NB4 (cell line): Measurements from ENCODE around the gene STAP2.

ENCODE experiments used
- CTCF ChIP-seq: IDR thresholded peaks from one replicate; pipeline ENCODE4 v1.5.1; 2012; ENCODE audit warnings: low read depth, low read length
- POLR2A ChIP-seq: IDR thresholded peaks from 2 replicates; pipeline ENCODE4 v1.6.1; 2011; ENCODE audit warnings: mild to moderate bottlenecking; ENCODE audit not compliant: insufficient read length; ENCODE audit errors: extremely low read depth

- TF ChIP-seq CTCF (no peak), POLR2A (no peak)
These were observed 40.5 kb downstream of the STAP2 start for GRCh38 chr19:4297901-4298809.
